Pancreas (tissue), 10 donors: ENCODE measurements around the gene POLR3H. TPM values are rescaled to one million over a fixed set of nuclear protein-coding genes. Genes with fewer than 3 reads are reported as not detected.

Experiments
- ATAC-seq, 4 donors: fragments of 200-7000 bp; cut with Tn5 transposase; one replicate each; pipeline versions ENCODE4 v1.8.0 to v1.9.1; 2020; ENCODE audit warnings: mild to moderate bottlenecking in 4 of 4, moderate library complexity in 4 of 4
- DNase-seq, 6 donors: peaks; one replicate each; pipeline ENCODE4 v3.0.0-alpha.2; 2020
- FAIRE-seq: peaks from 2 replicates; lab custom pipeline; 2012; peaks lifted over from hg19 to GRCh38; lab: Jason Lieb, UNC
- H3K27ac ChIP-seq, 4 donors: fragments of 200-600 bp; sonication (generic); 1 replicate in 3 of 4; 2 replicates in 1 of 4; pipeline versions ENCODE4 v1.5.0 to v1.8.0; 2020
- H3K27me3 ChIP-seq, 4 donors: fragments of 200-600 bp; one replicate each; pipeline ENCODE4 v1.8.0; 2021
- H3K36me3 ChIP-seq, 3 donors: fragments of 200-600 bp; sonication (generic) in 1 of 3; one replicate each; pipeline versions ENCODE4 v1.5.0 to v1.8.0; 2020 to 2021
- H3K4me1 ChIP-seq, 3 donors: fragments of 200-600 bp; one replicate each; pipeline ENCODE4 v1.8.0; 2021
- H3K4me3 ChIP-seq, 4 donors: fragments of 200-600 bp; sonication (generic) in 2 of 4; one replicate each; pipeline versions ENCODE4 v1.5.0 to v1.8.0; 2020 to 2021
- H3K9me3 ChIP-seq, 4 donors: fragments of 200-600 bp; one replicate each; pipeline ENCODE4 v1.8.0; 2021
- WGBS, 2 donors: extraction: QIAGEN DNeasy Blood & Tissue Kit; methylation state at CpG; one replicate each; pipeline ENCODE4 v1.1.7; 2013; 5-methylcytosine and 5-hydroxymethylcytosine counted together
- intact Hi-C, 3 donors: fragments of 100-400 bp; cut with DNase I; formaldehyde crosslinking; loops; one replicate each; pipeline versions ENCODE4 v1.11.1 to v1.14.2; 2022
- polyA plus RNA-seq, 2 donors: library from polyadenylated mRNA; stranded (reverse); fragments of 200-250 nt; gene quantifications; one replicate each; pipeline ENCODE4 v1.2.3, GENCODE V29; 2013
- total RNA-seq, 6 donors: library from RNA; stranded (reverse); fragmentation: NEBNext Ultra II Directional in 4 of 6; extraction: Animal tissue kit (Norgen Biotek cat#: 25700) in 4 of 6; gene quantifications; one replicate each; pipeline versions ENCODE4 v1.2.1 to v1.2.4, GENCODE V29; 2021 to 2023
- TF ChIP-seq, protein P1 (sequence below), 4 donors: fragments of 200-600 bp; sonication (generic) in 3 of 4; IDR thresholded peaks; one replicate each; pipeline versions ENCODE4 v1.5.0 to v1.8.0; 2021; ENCODE audit warnings: antibody characterized with exemption in 4 of 4
- donor health status: healthy with polysubstance abuse.
- donor health status: DM: no; HTN: no; CAD: no; lungs with moderate emphysema.
- donor health status: DM: no; HTN: no; CAD: no.
- donor health status: control.
- donor health status: control.
- donor health status: Bipolar disorder and iron deficiency.
- donor health status: DM: yes; HTN: yes; CAD: no.
- donor health status: DM: no; HTN: no; CAD: no.
- donor health status: DM: no; HTN: no; CAD: no.
- donor health status: DM: yes; HTN: yes; CAD: no.

The POLR3H gene
- total and polyA plus RNA-seq, 8 donors, result 11.0 to 22.0 (median 14.4) TPM

DNA sequence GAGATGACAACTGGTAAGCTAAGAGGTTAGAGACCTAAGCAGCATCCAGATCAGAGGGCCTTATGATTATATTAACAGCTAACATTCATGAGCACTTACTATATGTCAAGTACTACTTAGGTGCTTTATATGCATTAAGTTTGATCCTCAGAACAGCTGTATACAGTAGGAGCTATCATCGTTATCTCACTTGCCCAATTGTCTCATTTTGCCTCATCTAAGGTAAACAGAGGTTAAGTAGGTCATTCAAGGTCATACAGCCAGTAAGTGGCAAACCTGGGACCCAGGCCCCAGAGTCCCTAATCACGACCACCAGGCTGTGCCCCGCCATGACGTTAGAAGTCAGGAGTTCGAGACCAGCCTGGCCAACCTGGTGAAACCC, 4.6 kb upstream of the POLR3H start:
- TF ChIP-seq, protein P1, sequence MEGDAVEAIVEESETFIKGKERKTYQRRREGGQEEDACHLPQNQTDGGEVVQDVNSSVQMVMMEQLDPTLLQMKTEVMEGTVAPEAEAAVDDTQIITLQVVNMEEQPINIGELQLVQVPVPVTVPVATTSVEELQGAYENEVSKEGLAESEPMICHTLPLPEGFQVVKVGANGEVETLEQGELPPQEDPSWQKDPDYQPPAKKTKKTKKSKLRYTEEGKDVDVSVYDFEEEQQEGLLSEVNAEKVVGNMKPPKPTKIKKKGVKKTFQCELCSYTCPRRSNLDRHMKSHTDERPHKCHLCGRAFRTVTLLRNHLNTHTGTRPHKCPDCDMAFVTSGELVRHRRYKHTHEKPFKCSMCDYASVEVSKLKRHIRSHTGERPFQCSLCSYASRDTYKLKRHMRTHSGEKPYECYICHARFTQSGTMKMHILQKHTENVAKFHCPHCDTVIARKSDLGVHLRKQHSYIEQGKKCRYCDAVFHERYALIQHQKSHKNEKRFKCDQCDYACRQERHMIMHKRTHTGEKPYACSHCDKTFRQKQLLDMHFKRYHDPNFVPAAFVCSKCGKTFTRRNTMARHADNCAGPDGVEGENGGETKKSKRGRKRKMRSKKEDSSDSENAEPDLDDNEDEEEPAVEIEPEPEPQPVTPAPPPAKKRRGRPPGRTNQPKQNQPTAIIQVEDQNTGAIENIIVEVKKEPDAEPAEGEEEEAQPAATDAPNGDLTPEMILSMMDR (IDR thresholded peaks at IDR 0.05), result no peak
- WGBS, 2 donors, result 69 to 72% methylated on average over 5 of the region's 5 CpGs
- Histone ChIP-seq H3K9me3 (no peaks in the 10 kb centered on the region), H3K4me1 (peaks cover 0 to 5% (median 3%) of the 10 kb centered on the region in 3 donors), H3K27ac (no peak overlapping the region), H3K27me3 (no peaks in the 10 kb centered on the region), H3K4me3 (no peak overlapping the region), H3K36me3 (no peaks in the 10 kb centered on the region)
- FAIRE-seq (no peak), ATAC-seq (no peak), DNase-seq (peak in 1 of 6 donors; percentile 32)
- intact Hi-C loops, result loop anchor here in 1 of 3 donors (10.0 kb wide), 1 partner anchor 56 kb away; no protein-coding TSS in a partner anchor

DNA sequence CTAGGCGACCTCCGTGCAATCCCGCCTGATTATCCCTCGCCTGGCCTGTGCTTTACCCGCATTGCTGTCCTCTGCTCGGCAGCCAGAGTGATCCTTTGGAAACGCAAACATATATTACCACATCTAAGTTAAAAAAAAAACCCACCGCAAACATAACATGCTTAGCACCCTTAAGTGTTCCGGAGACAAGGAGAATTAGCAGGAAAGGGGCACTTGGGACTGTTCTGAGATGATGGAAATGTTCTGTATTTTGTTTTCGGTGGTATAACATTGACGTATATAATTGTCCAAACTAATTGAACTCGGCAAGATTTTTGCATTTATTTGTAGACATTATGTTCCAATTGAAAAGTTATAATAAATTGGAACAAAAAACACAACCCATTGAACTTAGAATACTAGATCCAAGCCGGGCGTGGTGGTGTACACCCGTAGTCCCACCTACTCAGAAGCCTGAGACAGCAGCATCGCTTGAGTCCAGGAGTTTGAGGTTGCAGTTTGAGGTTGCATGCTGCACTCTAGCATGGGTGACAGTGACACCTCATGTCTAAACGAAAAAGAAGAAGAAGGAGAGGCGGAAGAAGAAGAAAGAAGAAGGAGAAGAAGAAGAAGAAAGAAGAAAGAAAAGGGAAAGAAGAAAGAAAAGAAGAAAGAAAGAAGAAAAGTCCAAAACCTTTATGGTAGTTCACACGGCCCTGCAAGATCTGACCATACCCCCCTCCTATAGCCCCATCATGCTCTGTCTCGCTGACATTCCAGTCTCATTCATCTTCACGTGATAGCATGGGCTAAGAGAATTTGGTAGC, 604 bp upstream of the POLR3H start:
- WGBS, 2 donors, result 25 to 26% methylated on average over 21 of the region's 21 CpGs
- Histone ChIP-seq H3K27ac (peak overlapping the region in 3 of 4 donors; percentile 14 to 46 (median 31)), H3K36me3 (no peaks in the 10 kb centered on the region), H3K27me3 (no peaks in the 10 kb centered on the region), H3K4me1 (peaks cover 12 to 16% (median 15%) of the 10 kb centered on the region in 3 donors), H3K9me3 (no peaks in the 10 kb centered on the region), H3K4me3 (peak overlapping the region in 2 of 4 donors; percentile 63 to 70)
- no peak for FAIRE-seq
- TF ChIP-seq, protein P1 (IDR thresholded peaks at IDR 0.05), result no peak
- DNase-seq, result no peak
- no peak for ATAC-seq
- intact Hi-C loops, result loop anchor here in 1 of 3 donors (10.0 kb wide), 1 partner anchor 60 kb away; no protein-coding TSS in a partner anchor

DNA sequence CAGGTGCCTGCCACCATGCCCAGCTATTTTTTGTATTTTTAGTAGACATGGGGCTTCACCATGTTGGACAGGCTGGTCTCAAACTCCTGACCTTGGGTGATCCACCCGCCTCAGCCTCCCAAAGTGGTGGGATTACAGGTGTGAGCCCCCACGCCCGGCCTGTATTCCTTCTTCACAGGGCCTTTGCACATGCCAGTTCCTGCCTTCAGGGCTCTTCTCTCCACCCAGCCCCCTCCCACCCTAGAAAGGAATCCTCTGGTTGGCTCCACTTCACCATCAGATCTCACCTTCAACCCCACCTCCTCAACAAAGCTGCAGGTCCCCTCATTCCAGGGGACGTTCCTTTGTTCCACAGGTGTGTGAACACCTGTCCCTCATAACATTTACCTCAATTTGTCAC, 2.0 kb downstream of the POLR3H start:
- DNase-seq, result peak in 1 of 6 donors; percentile 25
- Histone ChIP-seq H3K27me3 (no peaks in the 10 kb centered on the region), H3K4me1 (peaks cover 12 to 16% (median 15%) of the 10 kb centered on the region in 3 donors), H3K9me3 (no peaks in the 10 kb centered on the region), H3K27ac (no peak overlapping the region), H3K36me3 (no peaks in the 10 kb centered on the region), H3K4me3 (no peak overlapping the region)
- TF ChIP-seq, protein P1 (IDR thresholded peaks at IDR 0.05), result no peak
- ATAC-seq, result no peak
- 79 to 89% methylated on average over 4 of the region's 4 CpGs for WGBS, 2 donors
- FAIRE-seq, result no peak
- intact Hi-C loops, result loop anchor here in 1 of 3 donors (10.0 kb wide), 1 partner anchor 63 kb away; no protein-coding TSS in a partner anchor

DNA sequence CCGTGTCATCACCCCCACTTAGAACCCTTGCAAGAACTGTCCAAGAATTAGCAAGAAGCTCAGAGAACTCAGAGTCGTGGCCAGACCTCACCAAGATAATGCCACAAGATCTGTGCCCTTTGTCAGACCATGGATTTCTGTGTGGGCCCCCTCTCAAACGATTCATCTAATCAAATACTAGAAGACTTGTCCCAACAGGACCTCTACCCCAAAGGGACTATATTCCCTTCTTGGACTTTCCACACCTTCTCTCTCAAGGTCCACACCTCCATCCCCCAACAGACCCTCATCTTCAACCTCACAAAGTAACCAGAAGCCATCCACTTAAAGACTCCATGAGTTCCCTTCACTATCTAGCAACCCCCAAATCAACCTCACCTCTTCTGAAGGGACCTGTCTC, 2.8 kb downstream of the POLR3H start:
- no peaks in the 10 kb centered on the region for H3K36me3 ChIP-seq
- no peak overlapping the region for H3K27ac ChIP-seq
- WGBS, 2 donors, result 34 to 35% methylated on average over 3 of the region's 3 CpGs
- FAIRE-seq (no peak), ATAC-seq (no peak), DNase-seq (no peak)
- no peaks in the 10 kb centered on the region for H3K27me3 ChIP-seq
- no peaks in the 10 kb centered on the region for H3K9me3 ChIP-seq
- intact Hi-C loops, result loop anchor here in 1 of 3 donors (10.0 kb wide), 1 partner anchor 63 kb away; no protein-coding TSS in a partner anchor
- TF ChIP-seq, protein P1 (IDR thresholded peaks at IDR 0.05), result no peak
- no peak overlapping the region for H3K4me3 ChIP-seq
- H3K4me1 ChIP-seq, result peaks cover 12 to 16% (median 15%) of the 10 kb centered on the region in 3 donors
